ENCODE measurements around the gene LAMA4.

Gene LAMA4

GRCh38 chr6:112270756-112271155 lies 16.4 kb upstream of the LAMA4 start:
- no peak for DNase-seq

GRCh38 chr6:112269979-112270566 lies 15.7 kb upstream of the LAMA4 start:
- no peak for DNase-seq

GRCh38 chr6:112269114-112269513 lies 14.7 kb upstream of the LAMA4 start:
- no peak for DNase-seq

- no peak for DNase-seq
Measured at GRCh38 chr6:112268654-112269053, 14.3 kb upstream of the LAMA4 start.

GRCh38 chr6:112268019-112268418 lies 13.7 kb upstream of the LAMA4 start:
- no peak for DNase-seq

- no peak for DNase-seq
Measured at GRCh38 chr6:112266331-112266730, 12.0 kb upstream of the LAMA4 start.

GRCh38 chr6:112259337-112259675 lies 4.9 kb upstream of the LAMA4 start:
- no peak for DNase-seq

- no peak for DNase-seq
Measured at GRCh38 chr6:112258642-112259336, 4.4 kb upstream of the LAMA4 start.

- DNase-seq, result no peak
Measured at GRCh38 chr6:112257178-112257855, 3.0 kb upstream of the LAMA4 start.

- no peak for DNase-seq
Measured at GRCh38 chr6:112254921-112255320, 554 bp upstream of the LAMA4 start.

GRCh38 chr6:112253498-112253840 lies 898 bp downstream of the LAMA4 start:
- no peak for DNase-seq

- DNase-seq, result no peak
Measured at GRCh38 chr6:112252571-112253497, 1.5 kb downstream of the LAMA4 start.

- no peak for DNase-seq
Measured at GRCh38 chr6:112251171-112251875, 3.0 kb downstream of the LAMA4 start.

- DNase-seq, result no peak
Measured at GRCh38 chr6:112249489-112249888, 4.9 kb downstream of the LAMA4 start.

- DNase-seq, result no peak
Measured at GRCh38 chr6:112247275-112247674, 7.1 kb downstream of the LAMA4 start.

- no peak for DNase-seq
Measured at GRCh38 chr6:112245511-112246203, 8.7 kb downstream of the LAMA4 start.

- DNase-seq, result no peak
Measured at GRCh38 chr6:112243861-112244827, 10.2 kb downstream of the LAMA4 start.

- no peak for DNase-seq
Measured at GRCh38 chr6:112241820-112242429, 12.4 kb downstream of the LAMA4 start.

- no peak for DNase-seq
Measured at GRCh38 chr6:112237595-112237994, 16.8 kb downstream of the LAMA4 start.

- DNase-seq, result no peak
Measured at GRCh38 chr6:112237066-112237465, 17.3 kb downstream of the LAMA4 start.

Data from CD4-positive, alpha-beta T cell treated with Interleukin-17A for 4 hours (primary cell).